ENCODE measurements around the gene TRIM17. TPM values are rescaled to one million over a fixed set of nuclear protein-coding genes. Genes with fewer than 3 reads are reported as not detected.
"Not testable (repeated sequence)": the region's sequence is repeated elsewhere in the genome, so short reads cannot be mapped to it uniquely, and the experiment has no call there.

Gene TRIM17
- total RNA-seq, 1 experiment from 2014 or later: not detected

DNA sequence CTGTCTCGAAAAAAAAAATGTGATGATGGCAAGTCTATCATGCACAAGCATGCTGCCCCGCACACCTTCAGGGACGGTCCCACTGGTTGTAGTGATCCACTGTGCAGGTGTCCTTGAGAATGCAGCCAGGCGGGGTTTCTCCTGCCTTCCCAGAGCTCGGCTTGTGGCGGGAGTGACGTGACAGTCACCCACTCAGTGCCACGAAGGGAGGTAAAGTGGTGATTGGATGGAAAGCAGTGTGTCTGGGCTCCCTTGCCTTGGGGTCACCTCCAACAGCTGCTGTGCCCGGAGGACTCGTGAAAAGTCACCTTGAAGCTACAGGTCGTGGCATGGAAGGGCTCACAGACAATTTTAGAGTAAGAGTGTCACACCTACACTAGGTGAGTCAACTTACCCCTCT lies 33.5 kb upstream of the TRIM17 start:
- DNase-seq (ENCODE audit: low read depth): no peak

DNA sequence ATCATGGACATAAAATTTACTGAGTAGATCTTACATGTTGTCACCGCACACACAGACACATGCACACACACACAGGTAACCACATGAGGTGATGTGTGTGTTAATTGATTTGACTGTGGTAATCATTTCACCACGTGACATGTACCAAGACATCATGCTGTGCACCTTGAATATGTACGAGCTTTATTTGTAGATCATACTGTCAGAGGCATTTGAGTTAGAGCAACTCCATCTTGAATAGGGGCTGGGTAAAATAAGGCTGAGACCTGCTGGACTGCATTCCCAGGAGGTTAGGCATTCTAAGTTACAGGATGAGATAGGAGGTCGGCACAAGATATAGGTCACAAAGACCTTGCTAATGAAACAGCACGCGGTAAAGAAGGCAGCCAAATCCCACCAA lies 31.7 kb upstream of the TRIM17 start:
- no peak for DNase-seq (ENCODE audit: low read depth)

DNA sequence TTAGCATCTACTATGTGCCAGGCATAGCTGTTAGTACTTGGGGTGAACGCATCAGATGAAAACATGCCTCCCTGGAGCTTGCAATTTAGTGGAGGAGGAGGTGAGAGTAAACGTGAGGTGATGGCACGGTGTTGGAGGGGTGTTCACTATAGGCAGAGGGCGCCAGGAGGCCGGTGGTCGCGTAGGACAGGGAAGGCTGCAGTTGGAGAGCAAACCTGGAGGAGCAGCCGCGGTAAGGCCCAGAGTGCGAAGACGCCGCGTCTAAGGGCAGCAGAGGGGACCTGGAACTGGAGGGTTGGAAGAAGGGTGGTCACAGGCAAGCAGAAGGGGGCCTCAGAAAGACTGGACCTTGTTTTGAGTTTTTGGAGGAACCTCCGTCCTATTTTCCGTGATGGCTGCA lies 30.2 kb upstream of the TRIM17 start:
- no peak for DNase-seq (ENCODE audit: low read depth)

DNA sequence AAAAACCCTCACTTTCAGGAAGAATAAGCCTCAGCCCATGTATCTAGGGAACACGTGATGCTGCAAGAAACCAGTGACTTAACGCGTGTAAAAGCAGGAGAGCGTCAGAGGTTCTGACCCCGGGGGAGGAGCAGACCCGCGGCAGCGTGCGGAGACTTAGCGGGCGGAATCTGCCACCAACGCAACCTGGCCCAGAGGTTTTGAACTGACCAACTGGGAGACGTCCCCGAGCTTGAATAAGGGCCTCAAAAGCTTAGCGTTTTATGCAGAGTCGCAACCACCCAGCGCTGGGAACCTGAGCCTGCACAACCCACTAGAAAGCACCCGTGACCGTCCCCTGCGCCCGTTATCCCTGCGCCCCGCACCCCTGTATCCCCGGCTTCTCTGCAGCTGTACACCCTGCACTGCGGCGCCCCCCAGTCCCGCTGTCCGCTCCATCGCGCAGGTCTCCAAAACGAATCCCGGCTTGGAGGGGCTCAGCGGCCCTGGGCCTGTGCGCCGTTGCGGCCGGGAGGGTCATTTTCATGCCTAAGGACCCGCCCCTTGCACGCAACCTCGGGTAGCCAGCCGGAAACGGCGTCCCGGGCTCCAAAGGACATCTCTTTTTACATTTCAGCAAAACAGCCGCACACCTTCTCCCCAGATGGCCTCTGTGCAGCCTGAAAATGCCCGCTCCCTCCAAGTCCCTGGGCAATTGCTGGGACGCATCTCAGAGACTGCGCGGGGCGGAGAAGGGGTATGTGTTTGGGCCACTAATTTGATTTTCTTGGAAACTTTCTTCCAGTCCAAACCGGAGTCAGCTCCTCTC lies 29.4 kb upstream of the TRIM17 start:
- no peak for DNase-seq (ENCODE audit: low read depth)

DNA sequence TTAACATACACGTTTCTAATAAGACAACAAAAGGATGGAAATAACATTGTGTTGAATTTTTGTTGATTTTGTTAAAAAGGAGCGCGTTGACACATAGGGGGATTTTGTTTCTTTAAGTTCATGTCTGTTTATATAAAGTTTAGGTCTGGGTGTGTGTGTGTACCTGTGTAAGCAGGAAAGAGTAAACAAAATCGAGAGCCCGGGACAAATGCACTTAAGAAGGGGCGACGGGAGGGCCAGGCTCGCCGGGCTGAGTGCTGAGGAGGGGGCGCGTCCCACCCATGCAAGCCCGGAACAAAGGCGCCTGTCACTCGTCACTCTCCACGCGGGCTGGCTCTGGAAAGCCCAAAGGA lies 28.8 kb upstream of the TRIM17 start:
- no peak for DNase-seq (ENCODE audit: low read depth)

DNA sequence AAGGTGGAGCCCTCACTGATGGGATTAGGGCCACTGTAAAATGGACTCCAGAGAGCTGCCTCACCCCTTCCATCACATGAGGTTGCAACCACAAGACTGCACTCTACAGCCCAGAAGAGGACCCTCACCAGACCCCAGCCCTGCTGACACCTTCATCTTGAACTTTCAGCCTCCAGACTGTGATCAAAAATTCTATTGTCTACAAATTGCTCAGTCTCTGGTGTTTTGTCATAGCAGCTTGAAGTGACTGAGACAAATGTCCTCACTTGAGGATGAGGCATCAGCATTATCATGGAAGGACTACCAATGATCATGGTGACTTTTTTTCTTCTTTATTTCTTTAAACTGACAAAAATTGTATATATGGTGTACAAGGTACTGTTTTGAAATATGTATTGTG lies 26.7 kb upstream of the TRIM17 start:
- DNase-seq (ENCODE audit: low read depth): no peak

DNA sequence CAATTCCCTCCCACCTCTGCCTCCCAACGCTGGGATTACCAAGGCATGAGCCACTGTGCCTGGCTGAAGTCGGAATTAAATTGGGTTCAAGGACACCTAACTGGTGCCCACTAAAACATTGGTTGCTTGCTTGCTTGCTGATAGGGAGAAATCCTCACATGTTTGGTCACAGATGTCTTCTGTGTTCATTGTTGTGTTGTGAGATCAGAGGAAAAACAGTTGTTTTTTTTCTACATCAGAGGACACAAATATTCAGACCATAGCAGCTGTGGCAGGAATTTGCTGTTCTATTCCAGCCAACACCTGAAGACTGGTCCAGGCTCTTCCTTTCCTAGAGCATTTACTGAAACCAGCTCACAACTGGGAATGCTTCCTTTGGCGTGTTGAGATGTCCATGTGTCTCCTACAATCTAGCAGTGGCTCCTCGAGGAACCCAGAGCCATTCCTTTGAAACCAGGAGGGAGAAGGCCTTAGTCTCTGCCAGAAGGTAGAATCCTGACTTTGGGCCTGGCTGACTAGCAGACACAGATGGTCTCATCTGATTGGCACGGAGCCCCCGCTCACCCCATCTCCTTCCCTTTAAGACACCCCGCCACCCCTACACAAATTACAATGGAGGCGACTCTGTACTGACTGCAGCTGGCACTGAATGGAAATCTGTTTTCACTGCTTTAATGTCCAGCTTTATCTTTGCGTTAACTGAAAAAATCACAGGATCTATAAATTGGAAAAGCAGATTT lies 24.3 kb upstream of the TRIM17 start:
- no peak for DNase-seq (ENCODE audit: low read depth)

DNA sequence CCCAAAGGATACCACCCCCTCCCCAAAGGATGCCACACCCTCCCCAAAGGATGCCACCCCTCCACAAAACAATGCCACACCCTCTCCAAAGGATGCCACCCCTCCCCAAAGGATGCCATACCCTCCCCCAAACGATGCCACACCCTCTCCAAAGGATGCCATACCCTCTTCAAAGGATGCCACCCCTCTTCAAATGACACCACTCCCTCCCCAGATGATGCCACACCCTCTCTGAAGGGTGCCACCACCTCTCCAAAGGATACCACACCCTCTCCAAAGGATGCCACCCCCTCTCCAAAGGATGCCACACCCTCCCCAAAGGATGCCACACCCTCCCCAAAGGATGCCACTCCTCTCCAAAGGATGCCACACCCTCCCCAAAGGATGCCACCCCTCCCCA lies 21.6 kb upstream of the TRIM17 start:
- DNase-seq (ENCODE audit: low read depth): no peak

DNA sequence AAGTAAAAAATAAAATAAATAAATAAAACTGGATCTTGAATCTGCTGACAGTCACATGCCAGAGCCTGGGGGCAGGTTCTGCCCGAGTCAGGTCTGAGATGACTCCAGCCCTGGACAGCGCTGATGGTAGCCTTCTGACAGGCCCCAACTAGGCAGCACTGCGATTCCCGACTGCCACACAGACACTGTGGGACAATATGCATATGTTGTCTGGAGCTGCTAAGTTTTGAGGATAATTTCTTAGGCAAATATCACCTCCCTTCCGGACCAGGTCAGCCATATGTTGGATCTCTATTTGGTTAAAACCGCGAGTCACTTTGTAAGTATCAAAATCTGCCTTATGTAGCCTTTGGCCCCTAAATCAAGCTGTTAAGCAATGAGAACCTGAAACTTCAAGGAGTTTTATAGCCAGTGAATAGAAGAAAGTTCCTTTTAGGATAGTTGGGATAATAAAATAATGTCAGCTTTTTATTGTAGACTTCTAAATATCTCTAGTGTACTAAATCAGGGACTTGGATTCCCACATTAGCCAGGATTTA lies 20.8 kb upstream of the TRIM17 start:
- no peak for DNase-seq (ENCODE audit: low read depth)

DNA sequence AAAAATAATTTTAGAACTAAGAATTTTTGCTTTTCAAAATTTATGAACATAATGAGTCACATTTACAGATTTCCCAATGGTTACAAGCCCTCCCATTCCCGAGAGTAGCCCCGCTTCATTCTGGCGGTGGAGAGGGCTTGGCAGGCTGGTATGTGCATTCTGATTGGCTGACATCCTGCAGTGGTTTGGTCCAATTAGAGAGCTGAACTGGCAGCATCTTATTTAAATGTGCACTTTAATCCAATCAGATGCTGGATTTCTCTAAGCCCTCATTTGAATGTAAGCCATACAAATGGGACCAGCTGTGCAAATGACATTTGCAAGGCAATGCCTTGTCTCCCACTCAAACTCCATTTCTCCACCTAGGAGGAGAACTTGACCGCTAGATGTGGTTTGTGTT lies 18.0 kb upstream of the TRIM17 start:
- no peak for DNase-seq (ENCODE audit: low read depth)

DNA sequence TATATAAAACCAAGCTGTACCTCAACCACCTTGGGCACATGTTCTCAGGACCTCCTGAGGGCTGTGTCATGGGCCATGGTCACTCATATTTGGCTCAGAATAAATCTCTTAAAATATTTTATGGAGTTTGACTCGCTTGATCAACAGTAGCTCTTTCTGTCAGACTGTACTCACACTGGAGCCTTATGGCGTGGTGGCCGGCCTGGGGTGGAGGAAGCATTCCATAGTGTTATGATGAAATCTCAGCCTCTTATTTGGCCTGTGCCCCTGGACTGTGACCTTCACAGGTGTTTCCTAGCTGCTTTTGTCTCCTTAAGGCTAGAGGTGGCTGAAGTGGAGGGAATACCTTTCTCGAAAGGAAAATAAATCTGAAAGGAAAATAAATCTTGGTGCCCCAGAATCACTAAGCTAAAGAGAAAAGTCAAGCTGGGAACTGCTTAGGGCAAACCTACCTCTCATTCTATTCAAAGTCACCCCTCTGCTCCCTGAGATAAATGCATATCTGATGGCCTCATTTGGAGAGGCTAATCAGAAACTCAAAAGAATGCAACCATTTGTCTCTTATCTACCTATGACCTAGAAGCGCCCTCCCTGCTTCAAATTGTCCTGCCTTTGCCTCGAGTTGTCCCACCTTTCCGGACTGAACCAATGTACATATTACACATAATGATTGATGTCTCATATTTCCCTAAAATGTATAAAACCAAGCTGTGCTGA lies 16.8 kb upstream of the TRIM17 start:
- DNase-seq (ENCODE audit: low read depth): not testable (repeated sequence)

DNA sequence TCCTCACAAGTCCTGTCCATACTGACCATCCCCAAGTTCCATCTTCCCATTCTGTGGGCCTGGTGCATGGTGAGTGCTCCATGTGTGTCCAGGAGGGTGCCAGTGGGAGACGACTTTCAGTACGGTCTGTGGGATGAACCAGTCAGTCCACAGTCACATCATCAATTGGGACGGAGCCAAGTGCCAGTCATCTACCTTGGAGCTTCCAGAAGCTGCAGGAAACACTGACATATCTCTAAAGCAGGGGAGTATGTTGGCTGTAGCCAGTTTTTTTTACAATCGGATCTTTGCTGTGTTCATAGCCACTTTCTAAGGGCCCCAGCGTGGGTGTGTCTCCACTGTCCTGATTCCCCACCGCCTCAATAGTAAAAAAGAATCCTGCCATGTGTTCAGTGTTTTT lies 13.6 kb upstream of the TRIM17 start:
- DNase-seq (ENCODE audit: low read depth): no peak

DNA sequence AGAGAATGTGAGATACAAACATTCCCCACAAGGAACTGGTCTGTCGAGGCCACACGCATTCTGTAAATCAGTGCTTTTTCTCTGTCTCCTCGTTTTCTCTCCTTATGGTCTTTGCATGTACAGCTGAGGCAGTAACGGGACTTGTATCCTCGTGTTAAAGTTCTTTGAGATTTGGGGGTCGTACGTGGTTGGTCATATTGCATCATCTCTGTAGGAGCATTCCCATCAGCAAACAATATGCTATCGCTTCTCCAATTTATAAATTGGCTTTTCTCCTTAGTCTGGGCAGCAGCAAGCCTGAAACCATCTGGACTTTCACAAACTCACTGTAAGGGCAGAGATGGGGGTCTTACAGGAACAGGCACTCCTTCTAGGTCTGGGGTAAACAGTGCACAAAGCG lies 13.0 kb upstream of the TRIM17 start:
- DNase-seq (ENCODE audit: low read depth): no peak

DNA sequence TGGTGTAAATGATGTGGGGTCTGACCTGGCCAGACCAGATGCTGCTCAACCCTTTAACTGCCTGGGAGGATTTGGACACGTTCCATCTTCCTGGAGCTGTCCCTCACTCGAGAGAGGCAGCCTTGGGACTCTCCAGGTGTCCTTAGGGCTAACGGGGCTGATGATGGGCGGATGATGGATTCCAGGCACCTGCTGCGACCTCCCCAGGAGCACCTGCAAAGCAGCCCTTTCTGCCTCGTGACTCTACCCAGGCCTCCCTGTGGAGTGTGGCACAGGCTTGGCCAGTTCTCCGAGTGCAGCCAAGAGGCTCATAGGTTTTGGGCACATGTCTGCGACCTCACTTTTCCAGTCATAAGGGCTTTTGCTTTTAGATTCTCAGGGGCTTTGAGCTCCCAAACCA lies 12.3 kb upstream of the TRIM17 start:
- no peak for DNase-seq (ENCODE audit: low read depth)

DNA sequence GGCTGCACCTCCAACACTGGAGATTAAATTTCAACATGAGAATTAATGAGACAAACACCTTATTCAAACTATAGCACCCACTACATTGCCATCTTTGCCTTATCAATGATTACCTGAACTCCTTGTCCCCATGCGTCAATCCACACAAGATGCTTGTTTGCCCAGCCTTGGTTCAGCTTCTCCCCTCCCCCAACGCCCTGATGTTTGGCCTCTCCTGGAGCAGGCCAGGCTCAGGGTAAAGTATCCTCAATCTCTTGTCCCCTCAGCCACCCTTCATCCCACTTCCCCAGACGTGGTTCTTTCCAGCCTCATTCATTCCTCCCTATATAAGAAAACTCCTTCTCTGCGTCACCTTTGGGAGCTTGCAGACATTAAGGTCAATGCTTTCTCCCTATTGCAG lies 11.8 kb upstream of the TRIM17 start:
- DNase-seq (ENCODE audit: low read depth): no peak

DNA sequence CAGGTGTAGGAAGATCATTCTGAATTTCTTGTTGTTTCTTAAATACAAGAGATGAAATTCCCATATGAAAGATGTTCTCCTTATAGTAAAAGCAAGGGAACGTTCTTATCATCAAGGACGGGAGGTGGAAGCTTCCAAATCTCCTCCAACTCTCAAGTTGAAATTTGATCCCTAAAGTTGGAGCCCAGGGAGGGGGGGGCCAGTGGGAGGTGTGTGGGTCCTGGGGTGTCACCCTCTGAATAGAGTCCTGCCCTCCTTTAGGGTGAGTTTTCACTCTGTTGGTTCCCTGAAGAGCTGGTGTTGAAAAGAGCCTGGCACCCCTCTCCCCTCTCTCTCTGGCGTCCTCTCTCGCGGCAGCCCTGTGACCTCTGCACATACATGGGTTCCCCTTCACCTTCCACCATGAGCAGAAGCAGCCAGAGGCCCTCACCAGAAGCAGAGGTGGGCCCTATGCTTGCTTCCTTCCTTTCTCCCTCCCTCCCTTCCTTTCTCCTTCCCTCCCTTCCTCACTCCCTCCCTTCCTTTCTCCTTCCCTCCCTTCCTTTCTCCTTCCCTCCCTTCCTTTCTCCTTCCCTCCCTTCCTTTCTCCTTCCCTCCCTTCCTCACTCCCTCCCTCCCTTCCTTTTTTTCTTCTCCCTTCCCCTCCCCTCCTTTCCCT lies 10.0 kb upstream of the TRIM17 start:
- no peak for DNase-seq (ENCODE audit: low read depth)

DNA sequence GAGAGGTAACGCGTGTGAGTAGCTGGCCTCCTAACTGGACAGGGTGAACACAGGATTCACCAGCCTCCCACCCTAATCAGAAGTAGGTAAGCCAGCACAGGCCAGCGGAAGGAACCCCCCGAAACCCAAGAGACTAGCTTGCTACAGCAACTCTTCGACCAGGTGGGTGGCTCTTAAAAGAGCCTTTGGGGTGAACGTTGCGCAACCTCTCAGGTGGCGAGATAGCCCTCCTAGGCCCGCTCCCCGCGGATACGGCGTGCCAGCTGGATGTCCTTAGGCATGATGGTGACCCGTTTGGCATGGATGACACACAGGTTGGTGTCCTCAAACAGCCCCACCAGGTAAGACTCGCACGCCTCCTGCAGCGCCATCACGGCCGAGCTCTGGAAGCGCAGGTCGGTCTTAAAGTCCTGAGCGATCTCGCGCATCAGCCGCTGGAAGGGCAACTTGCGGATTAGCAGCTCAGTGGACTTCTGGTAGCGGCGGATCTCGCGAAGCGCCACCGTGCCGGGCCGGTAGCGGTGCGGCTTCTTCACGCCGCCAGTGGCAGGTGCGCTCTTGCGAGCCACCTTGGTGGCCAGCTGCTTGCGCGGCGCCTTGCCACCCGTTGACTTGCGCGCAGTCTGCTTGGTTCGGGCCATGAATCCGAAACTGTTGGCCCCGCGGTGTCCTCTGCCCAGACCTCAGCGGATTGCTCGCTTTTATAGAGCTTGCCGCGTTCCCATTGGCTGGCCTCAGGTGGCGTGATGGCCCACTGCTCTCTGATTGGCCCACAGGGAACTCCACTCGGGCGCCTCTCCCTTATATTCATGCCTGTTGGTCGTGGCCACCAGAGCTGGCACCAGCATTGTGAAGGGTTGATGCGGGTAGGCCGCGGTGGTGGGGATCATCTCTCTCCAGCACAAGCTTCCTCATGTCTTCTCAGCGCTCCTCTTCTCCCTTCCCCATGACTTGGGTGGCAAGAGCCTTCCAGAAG lies 8.3 kb upstream of the TRIM17 start:
- DNase-seq (ENCODE audit: low read depth): no peak

DNA sequence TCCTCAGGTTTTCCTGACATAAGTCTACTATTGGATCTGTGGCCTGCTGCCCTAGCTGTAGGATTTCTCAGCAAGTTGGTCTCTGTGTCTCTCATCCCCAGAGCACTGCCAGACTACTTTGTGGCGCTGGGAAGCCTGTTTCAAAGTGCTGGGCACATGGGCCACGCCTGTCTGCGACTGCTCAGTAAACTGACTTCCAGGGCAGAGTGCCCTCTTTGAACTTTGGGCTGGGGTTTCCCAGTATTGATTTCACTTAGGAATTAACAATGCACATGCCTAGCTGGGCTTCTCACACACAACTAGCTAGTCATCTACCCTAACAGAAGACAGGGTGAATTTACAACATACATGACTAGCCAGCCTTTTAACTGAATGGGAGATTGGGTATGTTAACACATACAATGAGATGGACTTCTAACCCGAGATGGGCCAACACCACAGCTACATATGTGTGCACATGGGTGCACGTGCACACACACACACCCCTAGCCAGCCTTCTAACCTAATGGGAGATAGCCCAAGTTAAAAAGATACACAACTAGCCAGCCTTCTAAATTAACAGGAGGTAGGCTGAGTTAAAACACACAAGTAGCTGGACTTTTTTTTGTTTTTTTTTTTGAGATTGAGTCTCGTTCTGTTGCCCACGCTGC lies 6.9 kb upstream of the TRIM17 start:
- no peak for DNase-seq (ENCODE audit: low read depth)

DNA sequence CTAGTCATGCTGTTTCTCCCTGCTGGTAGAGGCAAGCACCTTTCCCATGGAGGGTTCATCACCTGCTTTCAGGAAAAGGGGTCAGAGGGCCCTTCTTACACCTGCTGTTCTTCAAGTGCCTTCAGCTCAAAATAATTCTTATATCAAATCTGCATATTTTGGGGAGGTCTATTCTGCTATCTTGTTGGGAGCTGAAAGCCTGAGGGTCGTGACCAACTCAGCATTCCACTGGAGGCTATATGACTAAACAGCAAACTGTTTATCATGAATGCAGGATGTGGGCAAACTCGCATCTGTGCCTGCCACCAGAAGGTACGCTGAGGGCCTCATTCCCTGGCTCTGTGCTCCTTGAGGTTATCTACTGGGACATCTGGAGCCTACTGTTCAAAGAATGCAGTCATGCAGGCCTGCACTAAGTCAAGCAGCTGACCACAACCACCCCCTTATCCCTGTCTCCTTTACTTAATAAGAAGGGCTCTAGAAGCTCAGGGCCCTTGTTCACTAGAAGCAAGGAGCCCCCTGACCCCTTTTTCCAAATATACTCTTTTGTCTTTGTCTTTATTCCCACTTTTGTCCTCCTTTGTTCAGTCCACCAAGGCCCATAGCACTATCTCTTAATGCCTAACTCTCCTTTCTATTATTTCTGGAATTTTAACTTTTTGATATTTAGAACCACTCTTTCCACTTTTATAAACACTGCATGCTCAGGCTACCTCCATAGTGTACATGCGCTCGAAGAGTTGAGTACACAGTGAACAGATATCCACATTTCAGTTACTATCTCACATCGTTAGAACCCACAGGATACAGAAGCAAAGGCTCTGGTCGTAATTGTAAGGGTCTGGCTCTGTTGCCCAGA lies 4.5 kb upstream of the TRIM17 start:
- DNase-seq (ENCODE audit: low read depth): peak; percentile 60

Measured in M059J (cell line).